Middle frontal gyrus (tissue), 1 donor: ENCODE results near the gene C2.

ENCODE experiments used
- DNase-seq: peaks from one replicate; pipeline ENCODE4 v3.0.0-alpha.2; 2015; ENCODE audit warnings: low spot score; ENCODE audit errors: extremely low spot score

Gene C2

DNA sequence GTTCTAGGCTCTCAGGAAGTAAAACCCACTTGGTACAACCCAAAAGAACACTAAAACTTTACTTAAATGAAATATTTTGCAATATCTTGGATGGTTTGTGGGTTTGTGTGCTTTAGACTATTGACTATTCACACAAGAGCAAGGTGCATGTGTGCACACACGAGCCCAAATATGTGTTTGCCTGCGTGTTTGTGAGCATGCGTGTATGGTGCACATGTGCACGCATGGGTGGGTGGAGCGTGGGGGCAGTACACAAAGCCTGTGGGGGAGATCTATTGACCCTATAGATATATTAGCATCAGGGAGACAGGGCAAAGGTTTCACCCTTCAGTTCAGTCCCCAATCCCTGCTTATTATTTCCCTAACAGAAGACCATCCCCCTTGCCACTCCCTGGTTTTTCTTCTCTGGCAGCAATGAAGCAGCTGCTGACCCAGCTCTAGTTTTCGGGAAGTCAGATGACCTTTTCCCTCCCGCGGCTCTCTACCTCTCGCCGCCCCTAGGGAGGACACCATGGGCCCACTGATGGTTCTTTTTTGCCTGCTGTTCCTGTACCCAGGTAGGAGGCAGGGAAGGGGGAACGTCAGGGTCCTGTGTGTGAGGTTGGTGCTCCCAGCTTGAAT is at the start of gene C2:
C2 (plus strand) TSS at position 476 of the 621 bp plus-strand sequence; CDS start at position 512, 36 bp downstream.
- DNase-seq: no peak

DNA sequence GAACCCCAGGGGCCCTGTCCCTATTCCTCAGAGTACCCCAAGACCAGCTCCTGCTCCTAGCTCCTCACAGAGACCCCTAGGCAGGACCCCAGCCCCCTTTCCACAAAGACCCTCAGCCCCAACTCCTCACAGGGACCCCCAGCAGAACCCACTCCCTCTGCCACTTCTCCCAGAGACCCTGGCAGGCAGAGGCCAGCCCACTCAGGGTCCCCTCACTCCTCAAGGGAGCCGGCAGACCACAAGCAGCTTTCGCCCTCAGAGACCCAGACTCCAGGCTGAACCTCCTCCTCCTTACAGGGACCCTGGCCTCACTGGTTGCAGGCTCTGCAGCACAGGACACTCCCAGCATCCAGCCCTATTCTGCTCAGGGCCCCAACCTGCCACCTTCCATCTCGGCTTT is 49.3 kb upstream of the C2 start:
- DNase-seq: no peak

DNA sequence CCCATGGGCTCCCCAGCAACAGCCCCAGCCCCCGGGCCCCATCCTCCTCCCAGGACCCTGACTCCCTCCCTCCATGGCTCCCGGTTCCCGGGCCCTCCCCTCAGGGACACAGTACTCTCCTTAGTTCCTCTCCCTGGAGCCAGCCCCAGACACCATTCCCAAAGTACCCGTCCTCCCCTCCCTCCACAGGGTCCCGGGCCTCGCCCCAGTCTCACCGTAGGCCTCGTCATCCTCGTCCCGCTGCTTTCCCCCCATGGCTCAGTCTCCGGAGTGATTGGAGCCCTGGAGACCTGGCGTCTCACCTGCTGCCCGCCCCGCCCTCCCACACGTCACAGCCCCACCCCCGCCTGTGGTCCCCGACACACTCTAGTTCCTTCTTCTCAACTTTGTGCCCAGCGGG is 48.8 kb upstream of the C2 start, which contains the start of gene SLC44A4:
SLC44A4 (minus strand) TSS at position 272 of the 400 bp plus-strand sequence; CDS start at position 255, 17 bp downstream.
- no peak for DNase-seq

DNA sequence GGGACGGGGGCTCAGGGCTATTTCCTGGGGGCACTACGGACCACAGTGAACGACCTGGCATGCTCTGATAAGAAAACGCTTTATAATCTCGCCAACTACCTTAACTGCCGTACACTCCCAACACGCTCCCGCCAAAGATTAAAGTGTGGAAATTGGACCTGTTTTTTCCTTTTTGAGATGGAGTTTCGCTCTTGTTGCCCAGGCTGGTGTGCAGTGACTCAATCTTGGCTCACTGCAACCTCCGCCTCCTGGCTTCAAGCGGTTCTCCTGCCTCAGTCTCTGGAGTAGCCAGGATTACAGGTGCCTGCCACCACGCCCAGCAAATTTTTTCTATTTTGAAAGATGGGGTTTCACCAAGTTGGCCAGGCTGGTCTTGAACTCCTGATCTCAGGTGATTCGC is 48.4 kb upstream of the C2 start:
- DNase-seq: no peak

DNA sequence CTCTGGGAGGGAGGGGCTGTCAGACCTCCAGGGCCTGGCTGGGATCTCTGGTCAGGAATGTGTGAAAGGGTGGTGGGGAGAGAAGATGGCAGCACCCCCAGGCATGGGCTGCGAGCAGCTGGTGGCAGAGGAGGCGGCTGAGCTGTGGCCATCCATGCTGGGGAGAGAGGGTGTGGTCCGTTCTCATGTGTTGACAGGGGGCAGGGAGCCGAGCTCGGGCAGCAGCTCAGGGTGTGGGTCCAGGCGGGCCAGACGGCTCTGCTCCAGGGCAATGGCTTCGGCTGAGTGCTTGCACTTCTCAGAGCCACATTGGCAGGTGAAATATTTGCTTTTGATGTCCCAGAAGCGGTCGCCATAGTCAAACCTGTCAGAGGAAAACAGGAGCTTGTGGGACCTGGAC is 47.6 kb upstream of the C2 start:
- no peak for DNase-seq

DNA sequence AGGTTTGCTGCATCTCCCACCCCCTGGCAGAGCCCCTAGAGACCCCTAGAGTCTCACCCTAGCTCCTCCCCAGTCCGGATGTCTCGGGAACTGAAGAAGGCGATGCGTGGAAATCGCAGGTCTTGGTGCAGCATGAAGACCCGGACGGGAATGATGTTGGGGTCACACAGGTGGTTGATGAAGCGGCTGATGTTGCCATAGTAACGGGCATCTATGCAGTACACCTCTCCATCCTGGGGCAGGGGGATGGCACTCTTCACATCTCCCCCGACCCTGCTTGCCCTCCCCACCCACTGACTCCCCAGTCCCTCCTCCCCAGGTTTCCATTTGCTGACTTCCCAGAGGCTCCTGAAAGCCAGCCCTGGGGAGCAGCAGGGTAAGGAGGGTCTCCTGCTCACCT is 46.9 kb upstream of the C2 start:
- no peak for DNase-seq

DNA sequence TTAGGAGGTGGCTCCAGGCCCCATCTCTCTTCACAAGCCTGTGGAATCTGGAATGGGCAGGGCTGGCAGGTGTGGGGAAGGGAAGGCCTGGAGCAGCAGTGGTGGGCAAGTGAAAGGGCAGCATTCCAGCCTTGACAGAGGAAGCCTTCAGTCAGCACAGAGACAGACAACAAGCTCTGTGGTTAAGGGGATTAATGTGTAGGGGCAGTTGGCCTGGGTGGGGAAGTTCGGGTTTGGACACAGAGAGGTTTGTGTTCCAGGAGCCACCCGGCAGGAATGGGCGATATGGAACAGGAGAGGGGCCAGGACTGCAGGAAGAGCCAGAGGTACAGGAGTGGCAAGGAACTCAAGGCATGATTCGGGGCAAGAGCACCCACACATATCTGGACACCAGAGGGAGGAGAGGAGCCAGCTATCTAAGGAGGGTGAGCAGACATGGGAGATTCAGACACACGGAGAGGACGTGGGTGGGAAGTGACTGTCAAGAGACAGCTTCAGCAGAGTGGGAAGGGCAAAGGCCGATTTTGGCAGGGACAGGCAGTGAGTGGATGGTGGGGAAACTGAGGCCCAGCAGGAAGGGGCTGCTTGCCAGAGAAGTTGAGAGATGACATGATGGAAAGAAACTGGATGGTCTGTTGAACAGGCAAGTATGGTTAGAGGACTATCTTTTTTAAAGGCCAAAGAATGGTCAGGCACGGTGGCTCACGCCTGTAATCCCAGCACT is 46.2 kb upstream of the C2 start:
- DNase-seq: no peak

DNA sequence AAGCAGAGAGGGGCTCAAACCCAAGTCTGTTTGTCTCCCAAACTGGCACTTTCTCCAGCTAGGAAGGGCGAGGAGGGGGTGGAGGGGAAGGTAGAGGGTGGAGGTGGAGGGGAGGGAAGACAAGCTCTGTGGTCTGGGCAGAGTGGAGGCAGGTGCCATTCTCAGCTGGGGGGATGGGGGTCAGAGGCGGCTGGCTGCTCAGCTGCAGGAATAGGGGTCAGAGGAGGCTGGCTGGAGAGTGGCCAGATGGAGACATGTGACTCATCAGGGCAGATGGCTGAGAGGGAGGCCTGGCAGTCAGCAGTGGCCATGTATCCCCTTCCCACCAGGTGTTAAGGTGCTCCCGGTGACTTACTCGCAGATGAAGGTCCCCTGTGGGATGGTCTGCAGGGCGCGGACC is 45.2 kb upstream of the C2 start:
- DNase-seq: no peak

DNA sequence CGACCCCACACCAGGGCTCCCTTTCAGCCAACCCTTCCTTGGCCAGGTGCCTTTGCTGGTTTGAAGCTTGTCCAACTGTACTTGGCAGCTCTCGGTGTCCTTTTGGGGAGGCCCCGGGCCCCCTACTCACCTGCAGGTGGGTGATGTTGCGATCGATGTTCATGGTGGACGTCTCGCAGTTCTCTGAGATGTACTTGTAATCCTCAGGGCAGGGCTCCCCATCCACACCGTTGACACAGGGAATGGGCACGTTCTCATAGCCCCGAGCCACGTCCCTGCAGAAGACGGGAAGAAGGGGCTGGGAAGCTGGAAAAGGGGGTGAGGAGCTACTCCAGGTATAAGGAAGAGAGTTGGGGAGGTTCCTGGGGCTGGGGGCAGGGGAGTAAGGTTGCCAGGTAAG is 43.8 kb upstream of the C2 start:
- no peak for DNase-seq

DNA sequence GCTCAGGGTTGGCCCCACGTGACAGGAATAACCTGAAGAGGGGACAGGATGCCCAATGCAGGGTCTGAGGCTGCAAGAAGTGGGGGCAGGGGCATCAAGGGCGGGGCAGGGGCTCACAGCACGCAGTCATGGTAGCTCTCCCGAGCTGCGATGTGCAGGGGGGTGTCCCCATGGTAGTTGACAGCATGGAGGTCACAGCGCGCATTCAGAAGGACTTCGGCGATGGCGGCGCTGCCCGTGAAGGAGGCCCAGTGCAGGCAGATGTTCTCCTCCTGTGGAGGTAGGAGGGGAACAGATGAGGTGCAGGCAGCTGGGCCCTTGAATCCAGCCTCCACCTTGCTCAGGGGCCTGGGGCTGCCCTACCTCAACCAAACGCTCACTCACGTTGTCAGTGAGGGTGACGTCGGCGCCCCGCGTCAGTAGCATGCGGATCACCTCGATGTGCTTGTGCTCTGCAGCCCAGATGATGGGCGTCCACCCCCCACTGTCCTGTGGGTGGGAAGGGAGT is 42.9 kb upstream of the C2 start:
- no peak for DNase-seq

DNA sequence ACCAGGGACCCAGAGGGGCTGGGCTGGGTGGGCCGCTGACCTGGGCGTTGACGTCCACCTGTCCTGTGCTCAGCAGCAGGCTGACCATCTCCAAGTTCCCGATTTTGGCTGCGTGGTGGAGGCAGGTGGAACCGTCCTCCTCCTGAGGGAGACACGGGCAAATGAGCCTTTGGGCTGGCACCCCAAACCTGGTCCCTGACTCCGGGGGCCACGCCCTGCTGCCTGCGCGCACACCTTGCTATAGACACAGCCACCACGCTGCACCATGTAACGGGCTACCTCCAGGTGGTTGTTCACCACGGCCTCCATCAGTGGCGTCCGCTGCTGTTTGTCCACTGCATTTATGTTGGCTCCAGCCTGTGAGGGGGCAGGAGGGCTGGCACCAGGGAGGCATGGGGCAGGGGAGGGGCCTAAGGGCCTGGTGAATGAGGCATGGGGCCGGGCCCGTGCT is 41.0 kb upstream of the C2 start:
- DNase-seq: no peak

DNA sequence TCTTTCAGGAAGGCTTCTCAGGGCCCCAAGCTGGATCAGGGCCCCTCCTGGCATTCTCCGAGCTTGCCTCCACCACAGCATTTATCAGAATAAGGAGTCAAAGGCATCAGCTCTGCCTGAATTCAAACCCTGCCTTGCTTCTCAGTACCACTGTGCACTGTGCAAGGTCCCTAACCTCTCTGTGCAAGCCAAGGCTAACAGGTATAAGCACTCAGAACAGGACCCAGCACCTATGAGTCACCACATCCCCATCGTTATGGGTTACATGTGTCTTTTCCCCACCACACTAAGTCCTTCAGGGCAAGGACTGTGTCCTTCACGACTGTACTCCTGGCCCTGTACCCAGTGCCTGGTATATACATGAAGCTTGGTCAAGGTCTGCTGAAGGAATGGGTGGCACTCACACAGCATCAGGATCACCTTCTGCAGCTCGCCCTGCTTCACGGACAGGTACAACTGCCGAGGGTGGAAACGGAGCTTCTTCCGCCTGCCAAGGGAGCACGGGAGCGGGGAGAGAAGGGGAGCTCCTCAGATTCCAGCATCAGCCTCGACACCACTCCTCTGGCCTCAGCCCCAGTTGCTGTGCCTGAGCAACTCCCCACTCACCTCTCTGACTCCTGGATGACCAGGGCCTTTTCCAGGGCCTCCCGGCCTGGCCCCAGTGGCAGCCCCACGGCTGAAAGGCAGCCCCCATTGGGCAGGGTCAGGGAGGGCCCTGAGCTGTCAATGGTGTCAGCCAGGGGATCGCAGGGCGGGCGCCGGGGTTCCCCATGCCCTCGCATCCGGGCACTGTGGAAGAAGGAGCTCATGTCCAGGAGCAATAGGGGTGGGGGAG is 40.1 kb upstream of the C2 start:
- DNase-seq: no peak

DNA sequence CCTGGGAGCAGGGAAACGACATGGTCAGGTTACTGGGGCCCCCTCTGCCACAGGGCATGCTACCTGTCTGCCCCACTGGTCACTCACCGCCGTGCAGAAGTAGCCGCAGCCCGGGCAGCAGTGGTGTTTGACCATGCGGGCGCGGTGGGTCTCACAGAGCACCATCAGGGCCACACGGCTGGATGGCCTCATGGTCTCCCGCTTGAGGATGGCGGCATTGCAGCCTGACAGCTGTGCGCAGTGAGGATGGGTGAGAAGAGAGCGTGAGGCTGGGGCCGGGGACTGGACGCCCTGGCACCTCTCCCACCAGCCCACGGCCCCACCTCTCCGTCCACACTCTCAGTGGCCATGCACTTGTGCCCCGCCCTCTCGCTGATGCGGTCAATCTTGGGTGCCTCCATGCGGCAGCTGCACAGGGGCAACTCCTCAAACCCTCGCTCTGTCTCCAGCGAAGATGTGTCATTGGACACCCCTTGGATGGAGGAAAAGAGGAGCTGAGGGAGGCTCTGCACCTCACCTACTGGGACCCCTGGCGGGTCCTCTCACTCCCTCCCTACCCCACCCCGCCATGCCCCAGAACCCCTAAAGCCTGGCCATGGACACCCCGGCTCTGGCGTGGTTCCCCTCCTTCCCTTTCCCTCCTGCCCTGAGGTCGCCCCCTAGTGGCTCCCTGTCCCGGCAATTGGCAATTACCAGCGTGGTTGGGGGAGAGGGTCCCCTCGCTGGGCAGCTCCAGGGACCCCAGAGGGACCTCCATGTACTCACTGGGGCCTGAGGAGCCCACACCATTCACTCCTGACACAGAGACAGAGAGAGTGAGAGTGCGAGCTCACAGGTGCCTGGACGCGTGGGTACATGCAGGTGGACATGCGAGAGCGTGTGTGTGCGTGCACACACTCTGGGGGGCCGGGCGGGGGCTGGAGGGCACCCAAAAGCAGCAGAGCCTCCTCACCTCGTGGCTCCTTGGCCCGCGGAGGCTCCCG is 39.0 kb upstream of the C2 start:
- no peak for DNase-seq

DNA sequence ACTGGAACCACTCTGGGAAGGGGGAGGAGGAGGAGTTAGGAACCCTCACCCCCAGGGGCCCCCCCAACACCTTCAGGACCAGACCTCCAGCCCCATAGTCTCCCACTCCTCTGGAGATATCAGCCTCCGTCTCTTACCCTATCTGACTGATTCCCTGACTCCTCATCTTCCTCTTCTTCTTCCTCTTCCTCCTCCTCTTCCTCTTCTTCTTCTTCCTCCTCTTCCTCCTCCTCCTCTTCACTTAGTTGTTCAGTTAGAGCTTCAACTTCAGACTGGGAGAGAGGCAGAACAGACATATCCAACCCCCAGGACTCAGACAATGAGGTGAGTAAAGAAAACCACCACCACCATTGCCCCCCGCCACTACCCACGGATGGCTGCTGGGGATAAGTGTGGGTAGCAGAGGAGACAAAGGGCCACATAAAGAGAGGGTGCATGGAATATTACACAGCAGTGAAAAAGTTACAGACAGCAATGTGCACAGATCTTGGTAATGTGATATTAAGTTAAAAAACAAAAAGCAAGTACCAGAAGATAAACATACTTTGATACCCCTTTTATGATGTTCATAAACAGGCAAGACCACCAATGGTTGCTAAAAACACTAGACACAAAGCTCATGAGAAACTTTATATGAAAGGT is 38.1 kb upstream of the C2 start:
- DNase-seq: no peak

DNA sequence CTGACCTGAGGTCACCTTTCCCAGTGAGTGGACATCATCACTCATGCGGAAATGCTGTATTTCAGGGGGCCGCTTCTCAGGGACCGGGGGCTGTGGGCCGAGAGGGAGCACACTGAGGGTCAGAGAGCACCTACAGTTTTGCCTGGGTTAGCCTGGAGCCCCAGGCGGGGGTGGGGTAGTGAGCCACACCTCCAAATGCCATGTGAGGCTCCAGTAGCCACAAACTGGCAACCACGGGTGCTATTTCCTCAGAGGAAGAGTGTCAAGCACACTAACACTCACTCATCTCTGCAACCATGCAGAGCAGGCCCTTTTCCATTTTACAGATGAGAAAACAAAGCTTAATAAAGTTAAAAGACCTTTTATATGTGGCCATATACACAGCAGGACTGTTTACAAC is 34.7 kb upstream of the C2 start:
- no peak for DNase-seq

DNA sequence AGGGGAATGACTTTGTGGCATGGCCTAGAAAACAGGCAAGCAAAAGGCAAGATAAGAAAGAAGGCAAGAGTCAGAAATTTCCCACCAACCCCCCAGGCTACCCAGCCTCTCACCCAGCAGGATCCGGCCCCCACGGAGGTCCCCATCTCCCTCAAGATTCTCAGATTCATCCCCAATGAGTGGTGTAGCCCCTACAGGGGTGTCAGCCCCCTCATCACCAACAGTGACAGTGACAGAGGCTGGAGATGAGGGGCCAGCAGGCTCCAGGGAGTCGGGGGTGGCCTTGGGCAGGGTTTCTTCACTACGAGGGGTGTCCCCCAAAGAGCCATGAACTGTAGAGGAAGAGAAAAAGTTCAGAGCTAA is 31.0 kb upstream of the C2 start:
- DNase-seq: no peak

DNA sequence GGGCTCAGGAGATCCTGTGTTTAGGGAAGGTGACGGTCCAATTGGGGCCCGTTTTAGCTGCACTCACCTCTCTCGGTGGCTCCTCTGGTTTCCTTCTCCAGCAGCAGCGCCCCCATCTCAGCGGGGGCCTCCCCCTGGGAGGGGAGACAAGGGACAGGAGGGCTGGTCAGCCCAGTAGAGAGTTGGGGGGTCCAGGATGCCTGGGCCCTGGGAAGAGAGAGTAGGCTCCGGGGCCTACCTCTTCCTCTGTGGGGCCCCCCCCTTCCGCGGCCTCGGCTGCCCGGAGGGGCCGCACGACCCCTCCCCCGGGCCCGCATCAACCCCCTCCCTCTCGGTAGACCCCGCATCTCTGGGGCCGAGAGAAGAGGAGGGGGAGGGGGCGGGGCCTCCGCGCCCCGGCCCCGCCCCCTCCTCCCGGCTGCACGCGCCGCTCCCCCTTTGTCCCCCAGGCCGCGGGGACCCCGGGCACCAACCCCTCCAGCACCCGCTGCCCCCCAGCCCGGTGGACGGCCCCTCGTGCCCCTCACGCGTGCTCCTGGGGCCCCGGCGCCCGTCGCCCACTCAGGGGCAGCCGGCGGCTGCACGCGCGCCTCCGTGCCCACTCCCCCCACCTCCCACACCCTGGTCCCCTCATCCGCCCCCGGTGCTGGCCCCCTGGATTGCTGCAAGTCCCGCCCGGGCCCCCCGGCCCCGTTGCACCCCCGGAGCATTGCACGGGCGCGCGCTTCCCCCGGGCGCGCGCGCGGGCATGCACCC is 30.5 kb upstream of the C2 start:
- no peak for DNase-seq

DNA sequence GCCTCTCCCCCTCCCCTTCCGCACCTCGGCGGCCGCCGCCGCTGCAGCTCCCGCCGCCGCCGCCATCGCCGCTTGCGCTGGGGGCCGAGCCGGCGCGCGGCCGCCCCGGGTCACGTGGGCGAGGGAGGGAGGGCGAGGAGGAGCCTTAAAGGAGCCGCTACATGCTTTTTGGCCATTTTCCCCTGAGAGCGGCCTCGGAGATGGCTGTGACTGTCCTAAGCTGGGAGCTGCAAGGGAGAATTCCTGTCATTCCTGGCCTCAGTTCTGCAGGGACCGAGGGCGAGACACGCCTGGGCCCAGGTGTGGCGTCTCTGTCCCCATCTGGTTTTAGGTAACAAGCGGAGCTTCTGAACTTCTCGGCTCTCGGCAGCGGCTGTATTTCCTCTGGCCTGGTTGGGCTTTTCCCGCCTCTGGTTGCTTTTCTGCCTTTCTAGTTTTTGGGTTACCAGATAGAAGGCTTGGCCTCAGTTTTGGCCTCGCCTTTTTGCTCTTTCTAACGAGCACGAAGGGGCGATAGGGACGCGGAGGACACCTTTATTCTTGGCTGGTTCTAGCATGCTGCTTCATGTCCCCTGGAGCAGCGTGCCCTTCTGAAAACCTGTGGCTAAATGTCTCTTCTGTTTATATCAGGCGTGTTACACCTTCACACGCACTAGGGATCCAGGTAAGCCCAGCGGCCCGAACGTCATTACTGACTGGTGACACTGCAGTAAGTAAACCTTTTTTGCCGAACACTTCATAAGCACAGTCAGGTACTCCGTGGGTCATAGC is 29.7 kb upstream of the C2 start, which contains the start of gene EHMT2:
EHMT2 (minus strand) TSS at position 87 of the 771 bp plus-strand sequence; CDS start at position 66, 21 bp downstream.
- peak; percentile 83 for DNase-seq
